Bronchial epithelial cell (primary cell): ENCODE measurements around the gene CRYBB1. TPM values are rescaled to one million over a fixed set of nuclear protein-coding genes. Genes with fewer than 3 reads are reported as not detected.
A peak's percentile ranks its signal among the peaks of the same experiment; 100 is the strongest.

Experiments used
- DNase-seq: peaks from one replicate; pipeline ENCODE4 v3.0.0-alpha.2; 2010; ENCODE audit warnings: low read depth
- FAIRE-seq: peaks from 2 replicates; lab custom pipeline; 2011; peaks lifted over from hg19 to GRCh38; lab: Jason Lieb, UNC
- H3K27me3 ChIP-seq: 2 replicates; pipeline ENCODE4 v1.5.1; 2011; ENCODE audit warnings: low read length; ENCODE audit not compliant: control insufficient read depth, insufficient read depth
- H3K36me3 ChIP-seq: 2 replicates; pipeline ENCODE4 v1.5.1; 2011; ENCODE audit warnings: low read length; ENCODE audit not compliant: control insufficient read depth, insufficient read depth
- H3K4me3 ChIP-seq: 2 replicates; pipeline ENCODE4 v1.5.1; 2011; ENCODE audit warnings: mild to moderate bottlenecking, low read depth, low read length, control low read depth
- total RNA-seq: library from RNA; depleted of rRNA; stranded (reverse); fragments of >200 nt; gene quantifications from 2 replicates; pipeline ENCODE4 v1.2.1, GENCODE V29; 2014
- TF ChIP-seq, protein P1 (sequence below): IDR thresholded peaks from 2 replicates; pipeline ENCODE4 v1.5.1; 2011; ENCODE audit warnings: mild to moderate bottlenecking, moderate library complexity, low read length, control low read depth, inconsistent platforms; ENCODE audit not compliant: insufficient read depth, severe bottlenecking

CRYBB1 gene
- not detected in 2 replicates for total RNA-seq

DNA sequence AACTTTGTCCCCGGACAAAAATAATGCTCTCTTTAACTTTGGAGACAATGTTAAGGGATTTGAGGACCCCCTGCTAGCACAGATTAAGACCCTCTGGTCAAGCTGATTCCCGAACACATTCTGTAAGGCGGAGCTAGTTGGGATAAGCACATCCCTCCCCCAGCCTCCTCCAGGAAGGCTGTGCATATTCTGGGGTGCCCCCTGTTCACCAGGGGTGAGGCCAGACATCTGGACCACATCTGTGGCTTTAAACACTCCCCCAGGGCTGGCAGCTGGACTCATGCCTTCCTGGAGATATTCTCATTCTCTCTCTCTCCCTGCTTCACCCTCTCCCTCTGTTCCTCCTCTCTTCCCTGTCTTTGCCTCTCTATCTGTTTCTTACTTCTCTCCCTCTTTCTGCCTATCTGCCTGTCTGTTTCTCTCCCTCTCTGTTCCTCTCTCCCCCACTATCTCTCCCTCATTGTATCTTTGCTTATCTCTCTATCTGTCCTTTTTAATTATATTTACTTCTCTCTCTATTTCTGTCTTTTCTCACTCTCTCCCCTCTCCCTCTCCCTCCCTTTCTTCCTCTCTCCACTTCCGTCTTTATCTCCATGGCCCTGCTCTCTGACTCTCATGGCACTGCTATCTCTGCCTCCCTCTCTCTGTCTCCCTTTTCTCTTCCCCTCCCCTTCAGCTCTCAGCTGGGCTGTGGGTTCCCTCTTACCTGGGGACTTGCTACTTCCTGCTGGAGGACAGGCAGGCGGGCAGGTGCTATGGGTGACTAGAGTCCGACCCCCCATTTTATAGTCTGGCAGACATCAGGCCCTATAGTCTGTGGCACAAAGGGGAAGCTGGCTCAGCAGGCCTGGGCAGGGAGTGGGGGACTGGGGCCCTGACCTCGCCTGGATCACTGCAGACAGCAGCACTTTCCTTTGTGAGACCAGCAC is at the start of gene CRYBB1:
CRYBB1 (minus strand) TSS at position 757 of the 929 bp plus-strand sequence. CDS start 1,708 bp downstream, outside the sequence.
- TF ChIP-seq, protein P1, sequence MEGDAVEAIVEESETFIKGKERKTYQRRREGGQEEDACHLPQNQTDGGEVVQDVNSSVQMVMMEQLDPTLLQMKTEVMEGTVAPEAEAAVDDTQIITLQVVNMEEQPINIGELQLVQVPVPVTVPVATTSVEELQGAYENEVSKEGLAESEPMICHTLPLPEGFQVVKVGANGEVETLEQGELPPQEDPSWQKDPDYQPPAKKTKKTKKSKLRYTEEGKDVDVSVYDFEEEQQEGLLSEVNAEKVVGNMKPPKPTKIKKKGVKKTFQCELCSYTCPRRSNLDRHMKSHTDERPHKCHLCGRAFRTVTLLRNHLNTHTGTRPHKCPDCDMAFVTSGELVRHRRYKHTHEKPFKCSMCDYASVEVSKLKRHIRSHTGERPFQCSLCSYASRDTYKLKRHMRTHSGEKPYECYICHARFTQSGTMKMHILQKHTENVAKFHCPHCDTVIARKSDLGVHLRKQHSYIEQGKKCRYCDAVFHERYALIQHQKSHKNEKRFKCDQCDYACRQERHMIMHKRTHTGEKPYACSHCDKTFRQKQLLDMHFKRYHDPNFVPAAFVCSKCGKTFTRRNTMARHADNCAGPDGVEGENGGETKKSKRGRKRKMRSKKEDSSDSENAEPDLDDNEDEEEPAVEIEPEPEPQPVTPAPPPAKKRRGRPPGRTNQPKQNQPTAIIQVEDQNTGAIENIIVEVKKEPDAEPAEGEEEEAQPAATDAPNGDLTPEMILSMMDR = no peak
- H3K27me3 ChIP-seq = peaks cover 2% of the 10 kb centered on the region
- FAIRE-seq (no peak), DNase-seq (no peak)
- no peaks in the 10 kb centered on the region for H3K36me3 ChIP-seq
- H3K4me3 ChIP-seq = no peak within 1 kb of the TSS

DNA sequence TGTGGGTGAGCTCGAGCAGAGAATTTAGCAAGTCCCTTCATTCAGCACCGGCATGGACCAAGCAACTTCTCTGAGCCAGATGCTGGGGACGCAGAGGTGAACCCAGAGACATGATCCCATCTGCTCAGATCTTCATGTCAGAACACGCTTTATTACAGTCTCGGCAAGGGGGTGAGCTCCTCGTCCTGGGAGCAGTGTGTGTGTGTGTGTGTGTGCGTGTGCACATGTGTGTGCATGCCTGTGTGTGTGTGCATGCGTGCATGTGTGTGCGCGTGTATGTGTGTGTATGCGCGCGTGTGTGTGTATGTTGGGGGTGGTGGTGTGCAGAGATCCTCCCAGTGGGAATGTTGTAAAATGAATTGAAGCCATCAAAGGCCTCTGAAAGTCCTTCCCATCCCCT is 49.3 kb upstream of the CRYBB1 start:
- FAIRE-seq (peak; percentile 75), DNase-seq (peak; percentile 29)
- TF ChIP-seq, protein P1 = no peak
- Histone ChIP-seq H3K36me3 (no peaks in the 10 kb centered on the region), H3K27me3 (no peaks in the 10 kb centered on the region), H3K4me3 (no peak overlapping the region)

DNA sequence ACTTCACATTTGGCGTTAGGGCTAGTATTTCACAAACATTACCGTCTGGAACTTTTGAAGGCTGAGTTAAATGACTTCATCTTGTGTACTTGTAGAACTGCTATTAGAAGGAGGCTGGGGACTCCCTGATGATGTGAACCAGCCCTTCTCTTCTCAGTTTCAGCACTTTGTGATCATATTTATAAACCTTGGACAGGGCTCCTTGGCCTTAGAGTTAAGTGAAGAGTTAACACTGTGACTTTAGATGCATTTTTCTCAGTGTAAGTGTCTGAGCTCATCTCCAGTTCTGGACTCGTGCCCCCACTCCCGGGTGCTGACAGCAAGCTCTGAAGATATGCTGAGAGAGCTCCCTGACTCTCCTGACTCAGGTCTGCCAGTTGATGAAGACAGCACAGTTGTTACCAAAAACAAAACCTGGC is 48.0 kb upstream of the CRYBB1 start:
- H3K27me3 ChIP-seq = no peaks in the 10 kb centered on the region
- no peak for FAIRE-seq
- TF ChIP-seq, protein P1 = no peak
- H3K36me3 ChIP-seq = no peaks in the 10 kb centered on the region
- DNase-seq = no peak
- H3K4me3 ChIP-seq = no peak overlapping the region

DNA sequence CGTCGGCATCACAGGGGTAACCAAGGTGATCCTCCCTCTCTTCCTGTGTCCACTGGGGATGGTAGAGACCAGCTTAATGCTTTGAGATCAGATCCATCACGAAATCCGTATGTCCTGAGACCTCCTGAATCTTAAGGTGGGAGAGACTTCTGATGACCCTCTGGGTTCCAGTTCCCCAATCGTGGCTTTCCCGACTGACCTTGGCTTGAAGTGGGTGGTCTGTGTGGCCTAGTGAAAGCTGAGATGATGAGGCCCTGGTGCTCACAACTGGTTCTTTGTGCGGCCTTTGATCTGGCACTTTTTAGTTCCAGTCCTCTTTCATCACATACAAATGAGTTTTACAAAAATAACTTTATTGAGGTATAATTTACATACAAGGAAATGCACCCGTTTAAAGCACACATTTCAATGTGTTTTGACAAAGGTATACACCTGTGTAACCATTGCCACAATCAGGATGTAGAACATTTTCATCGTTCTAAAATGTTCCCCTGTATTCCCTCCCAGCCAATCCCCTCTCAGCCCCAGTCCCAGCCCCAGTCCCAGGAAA is 45.6 kb upstream of the CRYBB1 start:
- DNase-seq = no peak
- Histone ChIP-seq H3K4me3 (no peak overlapping the region), H3K36me3 (no peaks in the 10 kb centered on the region), H3K27me3 (peaks cover 2% of the 10 kb centered on the region)
- no peak for FAIRE-seq
- TF ChIP-seq, protein P1 = no peak

DNA sequence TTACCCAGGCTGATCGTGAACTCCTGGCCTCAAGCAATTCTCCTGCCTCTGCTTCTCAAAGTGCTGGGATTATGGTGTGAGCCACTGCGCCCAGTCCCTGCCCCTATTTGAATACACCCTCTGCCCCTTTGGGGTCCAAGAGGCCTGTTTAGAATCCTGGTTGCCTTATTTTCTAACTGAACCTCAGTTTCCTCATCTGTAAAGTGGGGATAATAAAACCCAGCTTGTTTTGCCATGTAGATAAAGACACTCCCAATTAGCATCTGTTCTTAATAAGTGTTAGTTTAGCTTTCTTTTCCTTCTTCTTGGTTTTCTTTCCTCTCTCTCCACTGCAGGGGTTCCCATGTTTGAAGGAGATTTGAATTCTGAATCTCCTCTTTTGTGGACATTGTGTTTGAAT is 44.3 kb upstream of the CRYBB1 start:
- no peak for FAIRE-seq
- no peak for DNase-seq
- TF ChIP-seq, protein P1 = no peak
- Histone ChIP-seq H3K36me3 (no peaks in the 10 kb centered on the region), H3K27me3 (peaks cover 11% of the 10 kb centered on the region), H3K4me3 (no peak overlapping the region)
